ENCODE results near the gene TENT4A.

- TF ChIP-seq, protein P1, sequence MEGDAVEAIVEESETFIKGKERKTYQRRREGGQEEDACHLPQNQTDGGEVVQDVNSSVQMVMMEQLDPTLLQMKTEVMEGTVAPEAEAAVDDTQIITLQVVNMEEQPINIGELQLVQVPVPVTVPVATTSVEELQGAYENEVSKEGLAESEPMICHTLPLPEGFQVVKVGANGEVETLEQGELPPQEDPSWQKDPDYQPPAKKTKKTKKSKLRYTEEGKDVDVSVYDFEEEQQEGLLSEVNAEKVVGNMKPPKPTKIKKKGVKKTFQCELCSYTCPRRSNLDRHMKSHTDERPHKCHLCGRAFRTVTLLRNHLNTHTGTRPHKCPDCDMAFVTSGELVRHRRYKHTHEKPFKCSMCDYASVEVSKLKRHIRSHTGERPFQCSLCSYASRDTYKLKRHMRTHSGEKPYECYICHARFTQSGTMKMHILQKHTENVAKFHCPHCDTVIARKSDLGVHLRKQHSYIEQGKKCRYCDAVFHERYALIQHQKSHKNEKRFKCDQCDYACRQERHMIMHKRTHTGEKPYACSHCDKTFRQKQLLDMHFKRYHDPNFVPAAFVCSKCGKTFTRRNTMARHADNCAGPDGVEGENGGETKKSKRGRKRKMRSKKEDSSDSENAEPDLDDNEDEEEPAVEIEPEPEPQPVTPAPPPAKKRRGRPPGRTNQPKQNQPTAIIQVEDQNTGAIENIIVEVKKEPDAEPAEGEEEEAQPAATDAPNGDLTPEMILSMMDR (IDR thresholded peaks at IDR 0.05) = no peak
- no peak for TF ChIP-seq POLR2AphosphoS5 (IDR thresholded peaks at IDR 0.05)
- TF ChIP-seq POLR2A (IDR thresholded peaks at IDR 0.05) = no peak
Measured at GRCh38 chr5:6775571-6775970, 62.3 kb downstream of the TENT4A start.
